ENCODE results near the gene PDZD2.

GRCh38 chr5:32004404-32004803 lies 365.5 kb downstream of the PDZD2 start:
- no peak for TF ChIP-seq EZH2 (IDR thresholded peaks at IDR 0.05; ENCODE audit: low read depth, unreplicated experiment)
- no peak for TF ChIP-seq POLR2AphosphoS5 (IDR thresholded peaks at IDR 0.05; ENCODE audit: low read depth)
- TF ChIP-seq, protein P1, sequence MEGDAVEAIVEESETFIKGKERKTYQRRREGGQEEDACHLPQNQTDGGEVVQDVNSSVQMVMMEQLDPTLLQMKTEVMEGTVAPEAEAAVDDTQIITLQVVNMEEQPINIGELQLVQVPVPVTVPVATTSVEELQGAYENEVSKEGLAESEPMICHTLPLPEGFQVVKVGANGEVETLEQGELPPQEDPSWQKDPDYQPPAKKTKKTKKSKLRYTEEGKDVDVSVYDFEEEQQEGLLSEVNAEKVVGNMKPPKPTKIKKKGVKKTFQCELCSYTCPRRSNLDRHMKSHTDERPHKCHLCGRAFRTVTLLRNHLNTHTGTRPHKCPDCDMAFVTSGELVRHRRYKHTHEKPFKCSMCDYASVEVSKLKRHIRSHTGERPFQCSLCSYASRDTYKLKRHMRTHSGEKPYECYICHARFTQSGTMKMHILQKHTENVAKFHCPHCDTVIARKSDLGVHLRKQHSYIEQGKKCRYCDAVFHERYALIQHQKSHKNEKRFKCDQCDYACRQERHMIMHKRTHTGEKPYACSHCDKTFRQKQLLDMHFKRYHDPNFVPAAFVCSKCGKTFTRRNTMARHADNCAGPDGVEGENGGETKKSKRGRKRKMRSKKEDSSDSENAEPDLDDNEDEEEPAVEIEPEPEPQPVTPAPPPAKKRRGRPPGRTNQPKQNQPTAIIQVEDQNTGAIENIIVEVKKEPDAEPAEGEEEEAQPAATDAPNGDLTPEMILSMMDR (conservative IDR thresholded peaks at IDR 0.05; ENCODE audit: low read depth in 2 of 2) = no peak
- no peak for TF ChIP-seq REST (IDR thresholded peaks at IDR 0.05; ENCODE audit: unreplicated experiment)
- no peak for TF ChIP-seq ZNF114 (CRISPR knock-in tag; IDR thresholded peaks at IDR 0.05)
- no peak for TF ChIP-seq JUNB (IDR thresholded peaks at IDR 0.05; ENCODE audit: unreplicated experiment)
- no peak for TF ChIP-seq EZH2phosphoT487 (IDR thresholded peaks at IDR 0.05; ENCODE audit: unreplicated experiment)
- no peak for TF ChIP-seq ETS1 (IDR thresholded peaks at IDR 0.05)
- no peak for TF ChIP-seq ZNF331 (CRISPR knock-in tag; IDR thresholded peaks at IDR 0.05; ENCODE audit: low read depth)
- no peak for TF ChIP-seq STAT1 (IDR thresholded peaks at IDR 0.05; ENCODE audit: unreplicated experiment)

Data from GM23338 (cell line).